Stimulated activated CD8-positive, alpha-beta memory T cell treated with anti-CD3 and anti-CD28 coated beads, Interleukin-15, amount 100 ng/mL, for 48 hours (primary cell): ENCODE results near the gene PEX7.
"Not testable (repeated sequence)": the region's sequence is repeated elsewhere in the genome, so short reads cannot be mapped to it uniquely, and the experiment has no call there.

Experiments used
- DNase-seq, 2 donors: peaks; one replicate each; pipeline ENCODE4 v3.0.0-alpha.2; 2020; ENCODE audit warnings: low read depth in 2 of 2

Gene PEX7

GRCh38 chr6:136790411-136791295, 31.7 kb upstream of the PEX7 start:
- DNase-seq = no peak

GRCh38 chr6:136791296-136792094, 30.9 kb upstream of the PEX7 start:
- peak; percentile 12 to 21 for DNase-seq

GRCh38 chr6:136792095-136792409, 30.3 kb upstream of the PEX7 start:
- DNase-seq = no peak

GRCh38 chr6:136792410-136793262, 29.8 kb upstream of the PEX7 start, which contains the start of gene MAP3K5:
TSS of gene MAP3K5 (minus strand) at chr6:136792477. CDS start at chr6:136792157, 320 bp downstream.
- peak; percentile 85 to 89 for DNase-seq

GRCh38 chr6:136793363-136793762, 29.0 kb upstream of the PEX7 start:
- DNase-seq = no peak

GRCh38 chr6:136795386-136795785, 27.0 kb upstream of the PEX7 start:
- no peak for DNase-seq

- DNase-seq = no peak
Observed at GRCh38 chr6:136795996-136796395, 26.4 kb upstream of the PEX7 start.

- no peak for DNase-seq
Observed at GRCh38 chr6:136798044-136798443, 24.3 kb upstream of the PEX7 start.

- no peak for DNase-seq
Observed at GRCh38 chr6:136801581-136801980, 20.8 kb upstream of the PEX7 start.

- DNase-seq = no peak
Observed at GRCh38 chr6:136803608-136804007, 18.8 kb upstream of the PEX7 start.

- DNase-seq = no peak
Observed at GRCh38 chr6:136809091-136809860, 13.1 kb upstream of the PEX7 start.

GRCh38 chr6:136811272-136811671, 11.1 kb upstream of the PEX7 start:
- no peak for DNase-seq

- DNase-seq = no peak
Observed at GRCh38 chr6:136812174-136812573, 10.2 kb upstream of the PEX7 start.

- not testable (repeated sequence) for DNase-seq
Observed at GRCh38 chr6:136815608-136816007, 6.8 kb upstream of the PEX7 start.

GRCh38 chr6:136816656-136817055, 5.7 kb upstream of the PEX7 start:
- no peak for DNase-seq

- no peak for DNase-seq
Observed at GRCh38 chr6:136820561-136820960, 1.8 kb upstream of the PEX7 start.

- DNase-seq = no peak
Observed at GRCh38 chr6:136822046-136822375, 381 bp upstream of the PEX7 start.

- no peak for DNase-seq
Observed at GRCh38 chr6:136823128-136823660, 802 bp downstream of the PEX7 start.

GRCh38 chr6:136826216-136826615, 3.8 kb downstream of the PEX7 start:
- DNase-seq = no peak

GRCh38 chr6:136831873-136832562, 9.6 kb downstream of the PEX7 start:
- no peak for DNase-seq
